Measurements from ENCODE around the gene CPT1C. TPM values are rescaled to one million over a fixed set of nuclear protein-coding genes. Genes with fewer than 3 reads are reported as not detected.

CPT1C gene
- total and polyA plus RNA-seq, 2 of the 8 experiments (the other 6 are each of a cell fraction or from before 2014, with no cell fraction given): 79.6 to 91.8 TPM

GRCh38 chr19:49656456-49657109 lies 34.3 kb upstream of the CPT1C start:
- Histone ChIP-seq H3K9me3 (ENCODE audit: insufficient read depth in 2 of 2, low read depth in 1 of 2, low read length in 1 of 2) (peaks cover 9 to 11% of the 10 kb centered on the region in 2 experiments), H2BK5ac (ENCODE audit: low read depth, low read length) (peak overlapping the region; percentile 86), H4K5ac (ENCODE audit: insufficient read length, low read depth, low read length) (no peak overlapping the region), H3K4me2 (ENCODE audit: insufficient read depth in 1 of 2, low read depth in 2 of 2, low read length in 2 of 2) (peak overlapping the region; percentile 23 to 25; a peak in 2 of 4 replicates), H3K79me1 (ENCODE audit: low read depth, low read length) (0 out of 2 replicates have a peak, but pooled peaks cover 5% of the 10 kb centered on the region), H3K79me2 (ENCODE audit: control insufficient read depth in 1 of 2, insufficient read depth in 2 of 2, low read length in 2 of 2) (no peaks in the 10 kb centered on the region), H3K4me1 (replicated peaks in 1 of 4; ENCODE audit: control insufficient read depth in 3 of 4, insufficient read depth in 4 of 4, low read length in 3 of 4) (peaks cover 0 to 14% (median 5%) of the 10 kb centered on the region in 4 experiments; a peak in 4 of 7 replicates), H4K8ac (ENCODE audit: extremely low read depth, insufficient read depth, low read length) (no peak overlapping the region), H3K9ac (replicated peaks in 1 of 4; ENCODE audit: extremely low read depth in 1 of 4, low read depth in 3 of 4, low read length in 3 of 4) (peak overlapping the region in 1 of 4 experiments; percentile 27; a peak in 1 of 7 replicates), H3K23me2 (ENCODE audit: low read depth, low read length) (no peaks in the 10 kb centered on the region; the same call in 1 of the 2 replicates), H2BK20ac (ENCODE audit: low read length) (no peak overlapping the region), H2AFZ (ENCODE audit: low read length) (no peak overlapping the region), H4K20me1 (replicated peaks in 1 of 2; ENCODE audit: control insufficient read depth in 1 of 2, insufficient read depth in 2 of 2, low read length in 2 of 2) (peaks cover 6 to 20% of the 10 kb centered on the region in 2 experiments), H3K4me3 (ENCODE audit: extremely low read depth in 1 of 4, insufficient read depth in 2 of 4, low read depth in 3 of 4, low read length in 4 of 4) (no peak overlapping the region), H2BK120ac (replicated peaks; ENCODE audit: low read depth, low read length) (no peak overlapping the region), H3K14ac (ENCODE audit: insufficient read length) (no peak overlapping the region), H2BK12ac (ENCODE audit: low read depth, low read length) (0 out of 2 replicates have a peak overlapping the region, but pooled peaks have one; percentile 33), H3K4ac (replicated peaks; ENCODE audit: insufficient read length, low read depth, low read length) (no peak overlapping the region), H2AK5ac (ENCODE audit: low read depth, low read length) (no peak overlapping the region), H3K27me3 (replicated peaks in 1 of 4; ENCODE audit: control insufficient read depth in 3 of 4, extremely low read depth in 1 of 4, insufficient read depth in 3 of 4, low read length in 3 of 4) (no peaks in the 10 kb centered on the region), H4K91ac (replicated peaks; ENCODE audit: insufficient read length, low read length) (no peak overlapping the region), H3K23ac (ENCODE audit: insufficient read length) (no peak overlapping the region), H3K36me3 (ENCODE audit: control insufficient read depth in 2 of 4, insufficient read depth in 4 of 4, low read length in 3 of 4) (peaks cover 20 to 79% (median 59%) of the 10 kb centered on the region in 4 experiments; a peak in 7 of 8 replicates), H3K56ac (replicated peaks; ENCODE audit: insufficient read length, low read depth, low read length) (no peak overlapping the region), H2BK15ac (ENCODE audit: low read length) (no peak overlapping the region), H3K27ac (ENCODE audit: low read depth, low read length) (no peak overlapping the region), H3K18ac (ENCODE audit: extremely low read depth, low read length) (no peak overlapping the region; the same call in 1 of the 2 replicates)
- FAIRE-seq: no peak
- POLR2A ChIA-PET (ENCODE audit: partially characterized antibody): interaction anchor here (0.7 to 18.0 kb wide), 10 partner anchors 8 to 76 kb away, joined by 3 to 275 read pairs (median 6); partner anchors contain the start of genes BCL2L12, IRF3, NOSIP and PRMT1
- CTCF ChIA-PET (ENCODE audit: partially characterized antibody): interaction anchor here (0.6 to 3.8 kb wide), 8 partner anchors 12 to 28 kb away, joined by 3 to 39 read pairs (median 5); no protein-coding TSS in a partner anchor
- DNase-seq (ENCODE audit: low read depth in 1 of 2, low spot score in 2 of 2): no peak
- WGBS, 2 experiments (ENCODE audit: extremely low coverage in 1 of 2, insufficient coverage in 1 of 2, insufficient read length in 1 of 2, insufficient replicate concordance in 2 of 2, low coverage in 1 of 2, low lambda C conversion rate in 2 of 2, missing lambda C conversion rate in 1 of 2): 89% methylated on average over 17 of the region's 17 CpGs; no CpG with 5 or more reads in 1 of the 2 experiments
- TF ChIP-seq CBX5 (IDR thresholded peaks at IDR 0.05; ENCODE audit: low read depth, low read length) (no peak), POLR2AphosphoS5 (IDR thresholded peaks at IDR 0.05; ENCODE audit: low read depth, low read length) (peak; percentile 35; the same call in 1 of the 2 replicates)

Data from H1 (cell line).